Gastrocnemius medialis (tissue), 4 donors: Measurements from ENCODE around the gene SCUBE3.

Experiments used
- POLR2A ChIP-seq, 2 donors: fragments of 450-650 bp; IDR thresholded peaks; one replicate each; pipeline ENCODE4 v1.6.1; 2017; ENCODE audit warnings: antibody characterized with exemption in 2 of 2, mild to moderate bottlenecking in 2 of 2, moderate library complexity in 2 of 2
- TF ChIP-seq, protein P1 (sequence below), 5 experiments: fragments of 450-650 bp in 3 of 5; fragments of 200-600 bp in 2 of 5; sonication (generic) in 2 of 5; IDR thresholded peaks in 4 of 5; conservative IDR thresholded peaks in 1 of 5; 1 replicate in 4 of 5; 2 replicates in 1 of 5; pipeline ENCODE4 v1.5.1; 2016 to 2019; ENCODE audit warnings: antibody characterized with exemption in 5 of 5, mild to moderate bottlenecking in 3 of 5, moderate library complexity in 3 of 5

DNA sequence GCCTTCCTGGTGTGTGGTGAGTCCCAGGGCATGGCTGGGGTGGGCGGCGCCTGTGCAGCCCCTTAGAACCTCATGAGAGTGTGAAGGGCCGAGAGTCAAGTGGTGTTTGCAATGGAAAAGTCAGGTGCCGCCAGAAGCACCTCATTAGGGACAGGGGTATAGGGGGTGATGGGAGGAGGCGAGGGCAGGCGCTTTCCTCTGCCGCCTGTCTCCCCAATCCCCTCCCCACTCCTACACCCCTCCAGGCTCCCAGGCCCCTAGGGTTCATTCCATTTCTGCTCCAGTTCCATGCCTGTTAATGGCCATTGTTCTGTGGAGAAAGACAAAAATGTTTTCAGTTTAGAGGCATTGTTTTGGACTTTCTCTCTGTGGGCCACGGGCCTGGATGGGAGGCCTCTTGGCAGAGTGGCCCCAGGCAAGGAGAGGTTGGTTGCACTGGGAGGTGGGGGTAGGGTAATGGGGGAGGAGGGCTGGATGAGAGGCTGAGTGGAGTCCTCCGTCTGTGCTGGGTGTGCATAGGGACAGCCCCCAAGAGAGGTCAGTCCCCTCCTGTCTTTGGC, 21.4 kb upstream of the SCUBE3 start:
- TF ChIP-seq POLR2A (IDR thresholded peaks at IDR 0.05): no peak
- TF ChIP-seq, protein P1, sequence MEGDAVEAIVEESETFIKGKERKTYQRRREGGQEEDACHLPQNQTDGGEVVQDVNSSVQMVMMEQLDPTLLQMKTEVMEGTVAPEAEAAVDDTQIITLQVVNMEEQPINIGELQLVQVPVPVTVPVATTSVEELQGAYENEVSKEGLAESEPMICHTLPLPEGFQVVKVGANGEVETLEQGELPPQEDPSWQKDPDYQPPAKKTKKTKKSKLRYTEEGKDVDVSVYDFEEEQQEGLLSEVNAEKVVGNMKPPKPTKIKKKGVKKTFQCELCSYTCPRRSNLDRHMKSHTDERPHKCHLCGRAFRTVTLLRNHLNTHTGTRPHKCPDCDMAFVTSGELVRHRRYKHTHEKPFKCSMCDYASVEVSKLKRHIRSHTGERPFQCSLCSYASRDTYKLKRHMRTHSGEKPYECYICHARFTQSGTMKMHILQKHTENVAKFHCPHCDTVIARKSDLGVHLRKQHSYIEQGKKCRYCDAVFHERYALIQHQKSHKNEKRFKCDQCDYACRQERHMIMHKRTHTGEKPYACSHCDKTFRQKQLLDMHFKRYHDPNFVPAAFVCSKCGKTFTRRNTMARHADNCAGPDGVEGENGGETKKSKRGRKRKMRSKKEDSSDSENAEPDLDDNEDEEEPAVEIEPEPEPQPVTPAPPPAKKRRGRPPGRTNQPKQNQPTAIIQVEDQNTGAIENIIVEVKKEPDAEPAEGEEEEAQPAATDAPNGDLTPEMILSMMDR (IDR thresholded peaks at IDR 0.05 in 4 of 5, conservative IDR thresholded peaks at IDR 0.05 in 1 of 5): no peak
